Activated T-cell treated with anti-CD3 and anti-CD28 coated beads for 24 hours (primary cell): ENCODE measurements around the gene USH2A.
"Not testable (repeated sequence)": the region's sequence is repeated elsewhere in the genome, so short reads cannot be mapped to it uniquely, and the experiment has no call there.

Experiments used
- DNase-seq: peaks from one replicate; pipeline ENCODE4 v3.0.0-alpha.2; 2020; ENCODE audit warnings: low read depth

The USH2A gene

GRCh38 chr1:216201946-216202345, 221.3 kb downstream of the USH2A start:
- DNase-seq = no peak

- no peak for DNase-seq
Observed at GRCh38 chr1:216200941-216201340, 222.3 kb downstream of the USH2A start.

- DNase-seq = no peak
Observed at GRCh38 chr1:216194721-216195120, 228.5 kb downstream of the USH2A start.

- DNase-seq = no peak
Observed at GRCh38 chr1:216193839-216194443, 229.3 kb downstream of the USH2A start.

GRCh38 chr1:216190438-216190837, 232.8 kb downstream of the USH2A start:
- no peak for DNase-seq

- no peak for DNase-seq
Observed at GRCh38 chr1:216186816-216187215, 236.4 kb downstream of the USH2A start.

GRCh38 chr1:216186141-216186540, 237.1 kb downstream of the USH2A start:
- no peak for DNase-seq

GRCh38 chr1:216184126-216184680, 239.0 kb downstream of the USH2A start:
- DNase-seq = no peak

- no peak for DNase-seq
Observed at GRCh38 chr1:216183454-216183853, 239.8 kb downstream of the USH2A start.

- no peak for DNase-seq
Observed at GRCh38 chr1:216183007-216183406, 240.2 kb downstream of the USH2A start.

GRCh38 chr1:216181590-216181989, 241.7 kb downstream of the USH2A start:
- no peak for DNase-seq

- DNase-seq = no peak
Observed at GRCh38 chr1:216178281-216178680, 245.0 kb downstream of the USH2A start.

GRCh38 chr1:216176970-216177369, 246.3 kb downstream of the USH2A start:
- no peak for DNase-seq

- DNase-seq = no peak
Observed at GRCh38 chr1:216175714-216176113, 247.5 kb downstream of the USH2A start.

- no peak for DNase-seq
Observed at GRCh38 chr1:216173376-216173995, 249.8 kb downstream of the USH2A start.

- DNase-seq = no peak
Observed at GRCh38 chr1:216169351-216169750, 253.9 kb downstream of the USH2A start.

GRCh38 chr1:216168546-216168945, 254.7 kb downstream of the USH2A start:
- DNase-seq = no peak

- no peak for DNase-seq
Observed at GRCh38 chr1:216154063-216154462, 269.2 kb downstream of the USH2A start.

GRCh38 chr1:216153130-216153529, 270.1 kb downstream of the USH2A start:
- no peak for DNase-seq

GRCh38 chr1:216145451-216146018, 277.7 kb downstream of the USH2A start:
- DNase-seq = not testable (repeated sequence)

GRCh38 chr1:216144661-216145450, 278.4 kb downstream of the USH2A start:
- no peak for DNase-seq

GRCh38 chr1:216142921-216143320, 280.3 kb downstream of the USH2A start:
- DNase-seq = no peak
